Testis (tissue), 3 donors: ENCODE data around the gene ZSWIM5. TPM values are rescaled to one million over a fixed set of nuclear protein-coding genes. Genes with fewer than 3 reads are reported as not detected.

ENCODE experiments used
- DNase-seq: peaks from one replicate; pipeline ENCODE4 v3.0.0-alpha.2; 2019
- H3K27ac ChIP-seq, 2 donors: fragments of 200-600 bp; sonication (generic); one replicate each; pipeline ENCODE4 v1.5.1; 2019
- H3K27me3 ChIP-seq: fragments of 200-600 bp; sonication (generic); one replicate; pipeline ENCODE4 v1.5.1; 2019
- H3K36me3 ChIP-seq: fragments of 200-600 bp; sonication (generic); one replicate; pipeline ENCODE4 v1.5.1; 2017; ENCODE audit warnings: low read depth; ENCODE audit errors: missing control alignments
- H3K4me1 ChIP-seq: fragments of 200-600 bp; sonication (generic); one replicate; pipeline ENCODE4 v1.5.1; 2019
- H3K4me3 ChIP-seq, 2 donors: fragments of 200-600 bp; sonication (generic); one replicate each; pipeline ENCODE4 v1.5.1; 2017 to 2019
- H3K9me3 ChIP-seq: fragments of 200-600 bp; sonication (generic); one replicate; pipeline ENCODE4 v1.5.1; 2017
- POLR2A ChIP-seq: fragments of 450-650 bp; IDR thresholded peaks from one replicate; pipeline ENCODE4 v1.6.1; 2017; ENCODE audit warnings: antibody characterized with exemption, mild to moderate bottlenecking, moderate library complexity
- WGBS, 2 donors: methylation state at CpG; one replicate each; pipeline ENCODE4 v1.1.5; 2018; 5-methylcytosine and 5-hydroxymethylcytosine counted together
- intact Hi-C: fragments of 100-400 bp; cut with DNase I; formaldehyde crosslinking; loops from one replicate; pipeline ENCODE4 v1.15.1; 2023; ENCODE audit warnings: low total_unique reads
- polyA plus RNA-seq: library from polyadenylated mRNA; stranded (reverse); fragments of 350-450 nt; fragmentation: Illumina TruSeq; extraction: RNeasy Lipid Tissue Mini Kit (QIAGEN cat#74804); gene quantifications from one replicate; pipeline ENCODE4 v1.2.3, GENCODE V29; 2014; ENCODE audit warnings: low read depth, low replicate concordance; ENCODE audit not compliant: insufficient read depth
- total RNA-seq, 2 donors: library from RNA; depleted of rRNA; stranded (reverse); fragments of >200 nt; gene quantifications; one replicate each; pipeline ENCODE4 v1.2.3, GENCODE V29; 2016
- TF ChIP-seq, protein P1 (sequence below), 3 experiments: fragments of 450-650 bp in 2 of 3; fragments of 200-600 bp in 1 of 3; sonication (generic) in 1 of 3; IDR thresholded peaks; one replicate each; pipeline ENCODE4 v1.5.1; 2016 to 2019; ENCODE audit warnings: antibody characterized with exemption in 3 of 3, mild to moderate bottlenecking in 2 of 3, moderate library complexity in 1 of 3

ZSWIM5 gene
- total and polyA plus RNA-seq, 3 donors from 2014 or later, result 8.8 to 19.5 (median 13.7) TPM

DNA sequence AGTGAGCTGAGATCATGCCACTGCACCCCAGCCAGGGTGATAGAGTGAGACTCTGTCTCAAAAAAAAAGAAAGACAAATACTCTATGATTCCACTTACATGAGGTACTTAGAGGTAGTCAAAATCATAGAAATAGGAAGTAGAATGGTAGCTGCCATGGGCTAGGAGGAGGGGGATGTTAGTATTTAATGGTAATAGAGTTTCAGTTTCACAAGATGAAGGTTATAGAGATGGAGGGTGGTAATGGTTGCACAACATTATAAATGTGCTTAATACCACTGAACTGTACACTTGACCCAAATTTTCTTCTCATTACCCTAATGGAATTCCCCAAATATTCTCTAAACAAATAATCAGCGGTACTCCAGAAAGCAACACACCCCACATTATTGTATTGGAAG is 232.8 kb downstream of the ZSWIM5 start:
- DNase-seq, result no peak
- H3K36me3 ChIP-seq, result no peaks in the 10 kb centered on the region
- intact Hi-C loops, result no loop called here
- H3K9me3 ChIP-seq, result no peaks in the 10 kb centered on the region
- 92 to 95% methylated on average over 1 of the region's 1 CpG for WGBS, 2 donors
- TF ChIP-seq POLR2A, result no peak
- TF ChIP-seq, protein P1, sequence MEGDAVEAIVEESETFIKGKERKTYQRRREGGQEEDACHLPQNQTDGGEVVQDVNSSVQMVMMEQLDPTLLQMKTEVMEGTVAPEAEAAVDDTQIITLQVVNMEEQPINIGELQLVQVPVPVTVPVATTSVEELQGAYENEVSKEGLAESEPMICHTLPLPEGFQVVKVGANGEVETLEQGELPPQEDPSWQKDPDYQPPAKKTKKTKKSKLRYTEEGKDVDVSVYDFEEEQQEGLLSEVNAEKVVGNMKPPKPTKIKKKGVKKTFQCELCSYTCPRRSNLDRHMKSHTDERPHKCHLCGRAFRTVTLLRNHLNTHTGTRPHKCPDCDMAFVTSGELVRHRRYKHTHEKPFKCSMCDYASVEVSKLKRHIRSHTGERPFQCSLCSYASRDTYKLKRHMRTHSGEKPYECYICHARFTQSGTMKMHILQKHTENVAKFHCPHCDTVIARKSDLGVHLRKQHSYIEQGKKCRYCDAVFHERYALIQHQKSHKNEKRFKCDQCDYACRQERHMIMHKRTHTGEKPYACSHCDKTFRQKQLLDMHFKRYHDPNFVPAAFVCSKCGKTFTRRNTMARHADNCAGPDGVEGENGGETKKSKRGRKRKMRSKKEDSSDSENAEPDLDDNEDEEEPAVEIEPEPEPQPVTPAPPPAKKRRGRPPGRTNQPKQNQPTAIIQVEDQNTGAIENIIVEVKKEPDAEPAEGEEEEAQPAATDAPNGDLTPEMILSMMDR (IDR thresholded peaks at IDR 0.05), result no peak
- no peaks in the 10 kb centered on the region for H3K27me3 ChIP-seq
- no peaks in the 10 kb centered on the region for H3K4me1 ChIP-seq
- H3K27ac ChIP-seq, result no peak overlapping the region
- no peak overlapping the region for H3K4me3 ChIP-seq

DNA sequence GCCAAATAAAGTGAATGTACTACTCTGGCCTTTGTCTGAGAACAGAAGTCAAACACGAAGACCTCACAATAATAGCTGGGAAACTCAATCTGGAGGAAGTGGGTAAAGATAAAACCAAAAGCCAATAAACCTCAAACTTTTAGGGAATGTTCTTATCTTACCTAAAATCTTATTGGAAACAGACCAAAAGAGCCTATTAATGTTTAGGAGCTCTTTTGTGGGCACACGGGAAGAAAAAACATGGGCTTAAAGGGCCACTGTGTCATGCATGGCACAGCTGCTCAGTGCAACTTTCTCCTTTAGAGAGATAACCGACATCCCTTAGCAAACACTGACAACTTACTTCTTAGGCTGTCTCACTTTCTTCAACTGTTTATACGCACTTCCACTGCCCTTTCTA is 236.1 kb downstream of the ZSWIM5 start:
- no peak overlapping the region for H3K27ac ChIP-seq
- TF ChIP-seq POLR2A, result no peak
- TF ChIP-seq, protein P1 (IDR thresholded peaks at IDR 0.05), result no peak
- intact Hi-C loops, result no loop called here
- WGBS, 2 donors, result 66 to 72% methylated on average over 4 of the region's 4 CpGs
- H3K4me3 ChIP-seq, result no peak overlapping the region
- H3K9me3 ChIP-seq, result no peaks in the 10 kb centered on the region
- H3K4me1 ChIP-seq, result no peaks in the 10 kb centered on the region
- DNase-seq, result no peak
- H3K36me3 ChIP-seq, result no peaks in the 10 kb centered on the region
- no peaks in the 10 kb centered on the region for H3K27me3 ChIP-seq

Other genes starting within 250 kb of the ZSWIM5 start
- 10 to 100 TPM; 20.1 to 26.3 TPM for gene EIF2B3, start 220.0 kb downstream of the ZSWIM5 start, total RNA-seq
- 30.9 TPM for gene EIF2B3, start 220.0 kb downstream of the ZSWIM5 start, polyA plus RNA-seq
- 10 to 100 TPM; 42.6 to 63.4 TPM for gene HECTD3, start 195.3 kb downstream of the ZSWIM5 start, total RNA-seq
- gene HECTD3, start 195.3 kb downstream of the ZSWIM5 start, polyA plus RNA-seq, result 30.9 TPM
- gene UROD, start 194.4 kb downstream of the ZSWIM5 start, total RNA-seq, result 100 to 1,000 TPM; 127 to 187 TPM
- 111 TPM for gene UROD, start 194.4 kb downstream of the ZSWIM5 start, polyA plus RNA-seq
- 1 to 10 TPM; 1.1 to 1.3 TPM for gene HPDL, start 120.3 kb upstream of the ZSWIM5 start, total RNA-seq
- not detected for gene HPDL, start 120.3 kb upstream of the ZSWIM5 start, polyA plus RNA-seq
- 10 to 100 TPM; 16.3 to 25.1 TPM for gene TOE1, start 133.6 kb upstream of the ZSWIM5 start, total RNA-seq
- 48.3 TPM for gene TOE1, start 133.6 kb upstream of the ZSWIM5 start, polyA plus RNA-seq
- 10 to 100 TPM; 26.8 to 31.5 TPM for gene MUTYH, start 133.8 kb upstream of the ZSWIM5 start, total RNA-seq
- gene MUTYH, start 133.8 kb upstream of the ZSWIM5 start, polyA plus RNA-seq, result 15.1 TPM